PC-3 (cell line): ENCODE data around the gene PPP1R8. TPM values are rescaled to one million over a fixed set of nuclear protein-coding genes. Genes with fewer than 3 reads are reported as not detected.

Experiments used
- ATAC-seq: fragments of 200-7000 bp; cut with Tn5 transposase; 2 replicates; pipeline ENCODE4 v1.9.1; 2020; ENCODE audit warnings: mild to moderate bottlenecking, moderate library complexity
- BruUV-seq: library from RNA; stranded (reverse); fragments of 400-500 nt; replicated peaks from 2 replicates; lab custom pipeline; 2021; lab: Mats Ljungman, UMichigan
- CTCF ChIA-PET: fragments of 300-600 bp; sonication (Branson Sonifier 250); formaldehyde crosslinking; loops from one replicate; lab custom pipeline; 2022; ENCODE audit warnings: antibody characterized with exemption; lab: Charles Lee
- POLR2A ChIA-PET: fragments of 300-600 bp; sonication (Branson Sonifier 250); formaldehyde crosslinking; loops from one replicate; lab custom pipeline; 2022; ENCODE audit warnings: antibody characterized with exemption; ENCODE audit not compliant: unreplicated experiment; lab: Charles Lee
- DNase-seq: peaks from one replicate; pipeline ENCODE4 v3.0.0-alpha.2; 2015
- H2AFZ ChIP-seq: fragments of 300-600 bp; sonication (generic); 2 replicates; pipeline ENCODE4 v1.6.0; 2016; ENCODE audit warnings: antibody characterized with exemption, low read length
- H3F3A ChIP-seq: fragments of 300-600 bp; sonication (generic); one replicate; pipeline ENCODE4 v1.6.0; 2017; ENCODE audit warnings: antibody characterized with exemption, low read length, control low read depth, mild to moderate bottlenecking; ENCODE audit not compliant: unreplicated experiment
- H3K27ac ChIP-seq: fragments of 300-600 bp; sonication (generic); 2 replicates; pipeline ENCODE4 v1.5.1; 2016; ENCODE audit warnings: mild to moderate bottlenecking, low read length
- H3K27me3 ChIP-seq: fragments of 300-600 bp; sonication (generic); 2 replicates; pipeline ENCODE4 v1.6.1; 2016; ENCODE audit warnings: low read length, mixed read lengths
- H3K36me3 ChIP-seq: fragments of 300-600 bp; sonication (generic); 2 replicates; pipeline ENCODE4 v1.6.1; 2016; ENCODE audit warnings: low read depth, mixed run types, low read length, mixed read lengths
- H3K4me1 ChIP-seq: fragments of 300-600 bp; sonication (generic); 2 replicates; pipeline ENCODE4 v1.5.1; 2016; ENCODE audit warnings: low read length; ENCODE audit not compliant: insufficient read depth
- H3K4me2 ChIP-seq: fragments of 300-600 bp; sonication (generic); 2 replicates; pipeline ENCODE4 v1.6.0; 2016; ENCODE audit warnings: low read length
- H3K4me3 ChIP-seq: fragments of 300-600 bp; sonication (generic); 2 replicates; pipeline ENCODE4 v1.5.1; 2016; ENCODE audit warnings: mild to moderate bottlenecking, low read length, mixed read lengths
- H3K79me2 ChIP-seq: fragments of 300-600 bp; sonication (generic); 2 replicates; pipeline ENCODE4 v1.6.1; 2017; ENCODE audit warnings: low read length, mixed read lengths
- H3K9ac ChIP-seq: fragments of 300-600 bp; sonication (generic); 2 replicates; pipeline ENCODE4 v1.6.0; 2016; ENCODE audit warnings: mild to moderate bottlenecking, low read length
- H3K9me2 ChIP-seq: fragments of 300-600 bp; sonication (generic); replicated peaks from 2 replicates; pipeline ENCODE4 v1.6.1; 2016; ENCODE audit warnings: mixed run types, low read length, mixed read lengths
- H3K9me3 ChIP-seq: fragments of 300-600 bp; sonication (generic); 2 replicates; pipeline ENCODE4 v1.6.1; 2016; ENCODE audit warnings: low read length, mixed read lengths
- H4K20me1 ChIP-seq: fragments of 300-600 bp; sonication (generic); 2 replicates; pipeline ENCODE4 v1.6.1; 2016; ENCODE audit warnings: low read length, mixed read lengths
- EZH2 ChIP-seq: fragments of 300-600 bp; sonication (generic); IDR thresholded peaks from one replicate; pipeline ENCODE4 v1.6.1; 2017; ENCODE audit warnings: antibody characterized with exemption, mild to moderate bottlenecking, low read length; ENCODE audit not compliant: unreplicated experiment
- EZH2phosphoT487 ChIP-seq: fragments of 300-600 bp; sonication (generic); IDR thresholded peaks from 2 replicates; pipeline ENCODE4 v1.6.1; 2018; ENCODE audit warnings: mild to moderate bottlenecking, antibody characterized with exemption, low read length, borderline replicate concordance
- intact Hi-C: fragments of 100-400 bp; cut with micrococcal nuclease; formaldehyde crosslinking; loops from 2 replicates; pipeline ENCODE4 v1.9.0; 2023
- total RNA-seq: library from RNA; depleted of rRNA; stranded (reverse); fragments of >200 nt; gene quantifications from 2 replicates; pipeline ENCODE4 v1.2.3, GENCODE V29; 2014
- TF ChIP-seq, protein P1 (sequence below): fragments of 300-600 bp; sonication (generic); conservative IDR thresholded peaks from 2 replicates; pipeline ENCODE4 v1.5.1; 2017; ENCODE audit warnings: antibody characterized with exemption, low read depth, mild to moderate bottlenecking, low read length

PPP1R8 gene
- total RNA-seq, 1 experiment from 2014 or later = 85.0 TPM

DNA sequence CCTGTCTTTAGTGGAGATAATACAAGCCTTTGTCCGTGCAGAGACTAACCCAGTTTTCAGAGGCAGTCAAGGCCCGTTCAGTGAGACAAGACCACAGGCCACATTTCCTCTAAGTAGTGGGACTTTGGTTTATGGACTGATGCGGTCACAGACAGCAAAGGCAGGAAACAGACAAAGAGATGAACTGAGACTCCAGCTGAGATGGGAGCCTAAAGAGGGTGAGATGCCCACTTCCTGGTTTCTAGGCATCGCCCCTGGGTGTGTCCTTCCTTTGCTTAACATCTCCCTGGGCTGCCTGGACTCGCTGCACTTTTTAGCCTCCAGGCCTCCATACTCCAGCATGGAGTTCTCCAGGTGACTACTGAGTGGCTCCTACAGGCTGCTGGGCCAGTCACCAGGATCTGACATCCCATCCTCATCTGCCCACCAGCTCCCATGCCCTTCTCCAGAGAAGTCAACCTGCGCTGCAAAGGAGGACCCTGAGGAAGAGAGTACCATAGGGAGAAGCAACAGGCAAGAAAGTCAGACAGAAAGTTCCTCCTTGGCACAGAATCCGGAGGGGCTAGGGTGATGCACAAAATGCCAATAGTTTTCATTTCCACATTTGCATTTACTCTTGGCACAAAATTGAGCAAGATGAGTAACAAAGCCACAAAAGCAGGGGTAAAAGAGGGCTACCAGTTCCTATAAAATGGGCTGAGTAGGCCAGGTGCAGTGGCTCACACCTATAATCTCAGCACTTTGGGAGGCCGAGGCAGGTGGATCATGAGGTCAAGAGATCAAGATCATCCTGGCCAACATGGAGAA, 56.8 kb downstream of the PPP1R8 start:
- BruUV-seq = no TSS peak
- H3K27me3 ChIP-seq = no peaks in the 10 kb centered on the region
- no peaks in the 10 kb centered on the region for H4K20me1 ChIP-seq
- TF ChIP-seq, protein P1, sequence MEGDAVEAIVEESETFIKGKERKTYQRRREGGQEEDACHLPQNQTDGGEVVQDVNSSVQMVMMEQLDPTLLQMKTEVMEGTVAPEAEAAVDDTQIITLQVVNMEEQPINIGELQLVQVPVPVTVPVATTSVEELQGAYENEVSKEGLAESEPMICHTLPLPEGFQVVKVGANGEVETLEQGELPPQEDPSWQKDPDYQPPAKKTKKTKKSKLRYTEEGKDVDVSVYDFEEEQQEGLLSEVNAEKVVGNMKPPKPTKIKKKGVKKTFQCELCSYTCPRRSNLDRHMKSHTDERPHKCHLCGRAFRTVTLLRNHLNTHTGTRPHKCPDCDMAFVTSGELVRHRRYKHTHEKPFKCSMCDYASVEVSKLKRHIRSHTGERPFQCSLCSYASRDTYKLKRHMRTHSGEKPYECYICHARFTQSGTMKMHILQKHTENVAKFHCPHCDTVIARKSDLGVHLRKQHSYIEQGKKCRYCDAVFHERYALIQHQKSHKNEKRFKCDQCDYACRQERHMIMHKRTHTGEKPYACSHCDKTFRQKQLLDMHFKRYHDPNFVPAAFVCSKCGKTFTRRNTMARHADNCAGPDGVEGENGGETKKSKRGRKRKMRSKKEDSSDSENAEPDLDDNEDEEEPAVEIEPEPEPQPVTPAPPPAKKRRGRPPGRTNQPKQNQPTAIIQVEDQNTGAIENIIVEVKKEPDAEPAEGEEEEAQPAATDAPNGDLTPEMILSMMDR = no peak
- TF ChIP-seq EZH2phosphoT487 (no peak), EZH2 (no peak)
- no peak overlapping the region for H3K27ac ChIP-seq
- ATAC-seq (peak; percentile 22; the same call in 1 of the 2 replicates), DNase-seq (no peak)
- ChIA-PET POLR2A (no interaction called here), CTCF (no interaction called here)
- H3K9ac ChIP-seq = no peak overlapping the region
- no peaks in the 10 kb centered on the region for H3K9me2 ChIP-seq
- no peak overlapping the region for H2AFZ ChIP-seq
- H3K4me2 ChIP-seq = no peak overlapping the region
- H3F3A ChIP-seq = no peaks in the 10 kb centered on the region
- intact Hi-C loops = no loop called here
- no peaks in the 10 kb centered on the region for H3K9me3 ChIP-seq
- H3K4me3 ChIP-seq = no peak overlapping the region
- H3K4me1 ChIP-seq = no peaks in the 10 kb centered on the region
- H3K36me3 ChIP-seq = peaks cover 16% of the 10 kb centered on the region; the same call in 1 of the 2 replicates
- no peaks in the 10 kb centered on the region for H3K79me2 ChIP-seq

DNA sequence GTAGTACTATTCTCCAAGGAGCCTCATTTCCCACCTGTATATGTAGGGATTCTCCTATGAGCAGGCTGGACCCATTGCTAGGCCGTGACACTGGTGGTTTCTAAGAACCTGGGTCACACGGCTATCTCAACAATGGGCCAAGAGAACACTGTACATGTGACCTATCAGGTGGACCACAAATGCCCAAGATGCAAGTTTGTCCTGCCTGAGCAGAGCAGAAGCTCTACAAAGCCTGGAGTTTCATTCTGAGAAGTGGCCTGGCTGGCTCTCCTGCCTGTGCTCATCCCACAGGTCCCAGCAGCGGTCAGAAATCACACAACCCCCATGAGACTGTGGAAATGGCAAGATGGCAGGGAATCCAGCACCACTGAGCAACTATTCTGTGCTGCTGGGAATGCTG, 58.9 kb downstream of the PPP1R8 start:
- TF ChIP-seq EZH2 = no peak
- TF ChIP-seq, protein P1 = no peak
- no peak for TF ChIP-seq EZH2phosphoT487
- H3K9me2 ChIP-seq = no peaks in the 10 kb centered on the region
- CTCF ChIA-PET = no interaction called here
- no peak overlapping the region for H3K4me2 ChIP-seq
- no TSS peak for BruUV-seq
- intact Hi-C loops = no loop called here
- H2AFZ ChIP-seq = no peak overlapping the region
- H3K27me3 ChIP-seq = no peaks in the 10 kb centered on the region
- H3K4me3 ChIP-seq = no peak overlapping the region
- H3K4me1 ChIP-seq = no peaks in the 10 kb centered on the region
- DNase-seq = no peak
- no peaks in the 10 kb centered on the region for H4K20me1 ChIP-seq
- no peaks in the 10 kb centered on the region for H3K9me3 ChIP-seq
- ATAC-seq = no peak
- no peaks in the 10 kb centered on the region for H3K79me2 ChIP-seq
- no peaks in the 10 kb centered on the region for H3F3A ChIP-seq
- POLR2A ChIA-PET = no interaction called here
- no peak overlapping the region for H3K27ac ChIP-seq
- H3K36me3 ChIP-seq = peaks cover 35% of the 10 kb centered on the region
- H3K9ac ChIP-seq = no peak overlapping the region
